ENCODE measurements around the gene TPSAB1. TPM values are rescaled to one million over a fixed set of nuclear protein-coding genes. Genes with fewer than 3 reads are reported as not detected.

Gene TPSAB1
- total RNA-seq, 1 experiment from 2014 or later: 0.25 TPM

DNA sequence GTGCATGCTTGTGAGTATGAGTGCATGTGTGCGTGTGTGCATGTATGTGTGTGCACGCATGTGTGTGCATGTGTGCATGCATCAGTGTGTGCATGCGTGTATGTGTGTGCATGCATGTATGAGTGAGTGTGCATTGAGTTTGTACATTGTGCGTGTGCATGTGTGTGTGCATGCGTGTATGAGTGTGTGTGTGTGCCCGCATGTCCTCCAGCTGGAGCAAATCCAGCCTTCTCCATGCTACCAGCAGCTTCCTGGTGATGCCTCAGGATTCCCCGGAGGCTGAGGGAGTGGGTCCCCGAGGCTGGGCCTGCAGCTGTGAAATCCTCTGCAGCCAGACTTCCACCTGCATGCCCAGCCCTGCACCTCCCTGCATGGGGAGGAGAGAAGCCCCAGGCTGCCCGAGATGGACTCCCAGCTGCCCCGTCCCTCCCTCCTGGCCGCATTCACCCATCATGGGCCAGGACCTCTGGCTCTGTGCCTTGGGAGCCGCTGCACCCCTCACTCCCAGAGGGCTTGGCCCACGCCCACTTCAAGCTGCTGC, 24.7 kb downstream of the TPSAB1 start:
- RAD21 ChIA-PET (ENCODE audit: low non-redundant PET in 1 of 2, low total read pairs in 2 of 2, uncharacterized antibody in 2 of 2, unreplicated experiment in 2 of 2): no interaction called here
- H3K9ac ChIP-seq (ENCODE audit: low read length): no peak overlapping the region
- DNase-seq (ENCODE audit: low read depth, low spot score): no peak
- no peak for ATAC-seq
- no peaks in the 10 kb centered on the region for H3K27me3 ChIP-seq (ENCODE audit: insufficient read depth, low read length)
- TF ChIP-seq, protein P1, sequence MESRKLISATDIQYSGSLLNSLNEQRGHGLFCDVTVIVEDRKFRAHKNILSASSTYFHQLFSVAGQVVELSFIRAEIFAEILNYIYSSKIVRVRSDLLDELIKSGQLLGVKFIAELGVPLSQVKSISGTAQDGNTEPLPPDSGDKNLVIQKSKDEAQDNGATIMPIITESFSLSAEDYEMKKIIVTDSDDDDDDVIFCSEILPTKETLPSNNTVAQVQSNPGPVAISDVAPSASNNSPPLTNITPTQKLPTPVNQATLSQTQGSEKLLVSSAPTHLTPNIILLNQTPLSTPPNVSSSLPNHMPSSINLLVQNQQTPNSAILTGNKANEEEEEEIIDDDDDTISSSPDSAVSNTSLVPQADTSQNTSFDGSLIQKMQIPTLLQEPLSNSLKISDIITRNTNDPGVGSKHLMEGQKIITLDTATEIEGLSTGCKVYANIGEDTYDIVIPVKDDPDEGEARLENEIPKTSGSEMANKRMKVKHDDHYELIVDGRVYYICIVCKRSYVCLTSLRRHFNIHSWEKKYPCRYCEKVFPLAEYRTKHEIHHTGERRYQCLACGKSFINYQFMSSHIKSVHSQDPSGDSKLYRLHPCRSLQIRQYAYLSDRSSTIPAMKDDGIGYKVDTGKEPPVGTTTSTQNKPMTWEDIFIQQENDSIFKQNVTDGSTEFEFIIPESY (IDR thresholded peaks at IDR 0.05; ENCODE audit: extremely low read depth, insufficient replicate concordance, low read length): no peak
- TF ChIP-seq SRF (IDR thresholded peaks at IDR 0.05; ENCODE audit: low read depth) (no peak), SP1 (IDR thresholded peaks at IDR 0.05; ENCODE audit: low read depth) (no peak), SIN3A (IDR thresholded peaks at IDR 0.05; ENCODE audit: low read depth) (no peak), JUND (IDR thresholded peaks at IDR 0.05) (no peak), EZH2 (IDR thresholded peaks at IDR 0.05) (no peak), FOSL1 (IDR thresholded peaks at IDR 0.05; ENCODE audit: low read depth) (no peak), CBX3 (IDR thresholded peaks at IDR 0.05; ENCODE audit: low read depth) (no peak), CEBPB (IDR thresholded peaks at IDR 0.05; ENCODE audit: low read depth) (no peak)
- TF ChIP-seq, protein P2, sequence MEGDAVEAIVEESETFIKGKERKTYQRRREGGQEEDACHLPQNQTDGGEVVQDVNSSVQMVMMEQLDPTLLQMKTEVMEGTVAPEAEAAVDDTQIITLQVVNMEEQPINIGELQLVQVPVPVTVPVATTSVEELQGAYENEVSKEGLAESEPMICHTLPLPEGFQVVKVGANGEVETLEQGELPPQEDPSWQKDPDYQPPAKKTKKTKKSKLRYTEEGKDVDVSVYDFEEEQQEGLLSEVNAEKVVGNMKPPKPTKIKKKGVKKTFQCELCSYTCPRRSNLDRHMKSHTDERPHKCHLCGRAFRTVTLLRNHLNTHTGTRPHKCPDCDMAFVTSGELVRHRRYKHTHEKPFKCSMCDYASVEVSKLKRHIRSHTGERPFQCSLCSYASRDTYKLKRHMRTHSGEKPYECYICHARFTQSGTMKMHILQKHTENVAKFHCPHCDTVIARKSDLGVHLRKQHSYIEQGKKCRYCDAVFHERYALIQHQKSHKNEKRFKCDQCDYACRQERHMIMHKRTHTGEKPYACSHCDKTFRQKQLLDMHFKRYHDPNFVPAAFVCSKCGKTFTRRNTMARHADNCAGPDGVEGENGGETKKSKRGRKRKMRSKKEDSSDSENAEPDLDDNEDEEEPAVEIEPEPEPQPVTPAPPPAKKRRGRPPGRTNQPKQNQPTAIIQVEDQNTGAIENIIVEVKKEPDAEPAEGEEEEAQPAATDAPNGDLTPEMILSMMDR (IDR thresholded peaks at IDR 0.05 in 2 of 3, conservative IDR thresholded peaks at IDR 0.05 in 1 of 3; ENCODE audit: borderline replicate concordance in 1 of 3, insufficient read depth in 1 of 3, low read depth in 2 of 3, low read length in 2 of 3): no peak
- TF ChIP-seq, protein P3, sequence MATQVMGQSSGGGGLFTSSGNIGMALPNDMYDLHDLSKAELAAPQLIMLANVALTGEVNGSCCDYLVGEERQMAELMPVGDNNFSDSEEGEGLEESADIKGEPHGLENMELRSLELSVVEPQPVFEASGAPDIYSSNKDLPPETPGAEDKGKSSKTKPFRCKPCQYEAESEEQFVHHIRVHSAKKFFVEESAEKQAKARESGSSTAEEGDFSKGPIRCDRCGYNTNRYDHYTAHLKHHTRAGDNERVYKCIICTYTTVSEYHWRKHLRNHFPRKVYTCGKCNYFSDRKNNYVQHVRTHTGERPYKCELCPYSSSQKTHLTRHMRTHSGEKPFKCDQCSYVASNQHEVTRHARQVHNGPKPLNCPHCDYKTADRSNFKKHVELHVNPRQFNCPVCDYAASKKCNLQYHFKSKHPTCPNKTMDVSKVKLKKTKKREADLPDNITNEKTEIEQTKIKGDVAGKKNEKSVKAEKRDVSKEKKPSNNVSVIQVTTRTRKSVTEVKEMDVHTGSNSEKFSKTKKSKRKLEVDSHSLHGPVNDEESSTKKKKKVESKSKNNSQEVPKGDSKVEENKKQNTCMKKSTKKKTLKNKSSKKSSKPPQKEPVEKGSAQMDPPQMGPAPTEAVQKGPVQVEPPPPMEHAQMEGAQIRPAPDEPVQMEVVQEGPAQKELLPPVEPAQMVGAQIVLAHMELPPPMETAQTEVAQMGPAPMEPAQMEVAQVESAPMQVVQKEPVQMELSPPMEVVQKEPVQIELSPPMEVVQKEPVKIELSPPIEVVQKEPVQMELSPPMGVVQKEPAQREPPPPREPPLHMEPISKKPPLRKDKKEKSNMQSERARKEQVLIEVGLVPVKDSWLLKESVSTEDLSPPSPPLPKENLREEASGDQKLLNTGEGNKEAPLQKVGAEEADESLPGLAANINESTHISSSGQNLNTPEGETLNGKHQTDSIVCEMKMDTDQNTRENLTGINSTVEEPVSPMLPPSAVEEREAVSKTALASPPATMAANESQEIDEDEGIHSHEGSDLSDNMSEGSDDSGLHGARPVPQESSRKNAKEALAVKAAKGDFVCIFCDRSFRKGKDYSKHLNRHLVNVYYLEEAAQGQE (IDR thresholded peaks at IDR 0.05; ENCODE audit: low read depth): no peak
- H3K4me2 ChIP-seq (ENCODE audit: low read length): no peak overlapping the region
- H3K36me3 ChIP-seq (ENCODE audit: control insufficient read depth in 1 of 2, insufficient read depth in 2 of 2, low read length in 2 of 2): no peaks in the 10 kb centered on the region
- CTCF ChIA-PET: no interaction called here
- intact Hi-C loops (cut with micrococcal nuclease): no loop called here
- no peaks in the 10 kb centered on the region for H4K20me1 ChIP-seq (ENCODE audit: insufficient read depth)
- no peaks in the 10 kb centered on the region; a peak in 1 of 4 replicates for H3K9me3 ChIP-seq (ENCODE audit: control insufficient read depth in 1 of 2, insufficient read depth in 1 of 2, low read depth in 1 of 2, low read length in 2 of 2)
- no peak overlapping the region for H2AFZ ChIP-seq (ENCODE audit: low read depth, low read length, poor library complexity, severe bottlenecking)
- H3K9me2 ChIP-seq (ENCODE audit: insufficient read depth): no peaks in the 10 kb centered on the region
- H3K4me1 ChIP-seq (ENCODE audit: control insufficient read depth in 1 of 2, insufficient read depth in 2 of 2, low read length in 2 of 2): peaks cover 4 to 5% of the 10 kb centered on the region in 2 experiments; a peak in 3 of 4 replicates
- no peak overlapping the region for H3K4me3 ChIP-seq (replicated peaks in 1 of 2; ENCODE audit: low read depth in 1 of 2, low read length in 2 of 2)
- POLR2A ChIA-PET: no interaction called here
- H3K27ac ChIP-seq (ENCODE audit: low read depth, low read length): no peak overlapping the region
- H3K79me2 ChIP-seq (ENCODE audit: insufficient read depth, low read length): no peaks in the 10 kb centered on the region
- BruUV-seq (replicated peaks): no TSS peak

Measured in HCT116 (cell line).